ENCODE measurements around the gene LEAP2.

GRCh38 chr5:132916086-132916485, 42.6 kb downstream of the LEAP2 start:
- TF ChIP-seq POLR2AphosphoS5 (IDR thresholded peaks at IDR 0.05; ENCODE audit: low read depth, low read length) = no peak
- no peak for TF ChIP-seq CTCF (IDR thresholded peaks at IDR 0.05)
- no peak for TF ChIP-seq YY1 (IDR thresholded peaks at IDR 0.05; ENCODE audit: low read depth)
- no peak for TF ChIP-seq FOSL2 (IDR thresholded peaks at IDR 0.05; ENCODE audit: borderline replicate concordance, low read depth)
- no peak for TF ChIP-seq USF2 (IDR thresholded peaks at IDR 0.05; ENCODE audit: borderline replicate concordance, low read depth, low read length)
- no peak for TF ChIP-seq RFX5 (IDR thresholded peaks at IDR 0.05; ENCODE audit: low read length)
- no peak for TF ChIP-seq REST (IDR thresholded peaks at IDR 0.05; ENCODE audit: low read depth, low read length)
- no peak for TF ChIP-seq TAF1 (IDR thresholded peaks at IDR 0.05; ENCODE audit: borderline replicate concordance, low read depth, low read length)
- TF ChIP-seq FOXM1 (IDR thresholded peaks at IDR 0.05; ENCODE audit: low read depth) = no peak
- TF ChIP-seq SMC3 (IDR thresholded peaks at IDR 0.05; ENCODE audit: low read depth, low read length) = no peak
- no peak for TF ChIP-seq CHD2 (IDR thresholded peaks at IDR 0.05; ENCODE audit: low read length, partially characterized antibody)
- TF ChIP-seq JUND (IDR thresholded peaks at IDR 0.05) = no peak
